Stimulated activated CD4-positive, alpha-beta T cell treated with anti-CD3 and anti-CD28 coated beads, Interleukin-1b, Interleukin-23, amount 100 ng/mL, for 48 hours (primary cell): ENCODE results near the gene SCO1.
"Not testable (repeated sequence)": the region's sequence is repeated elsewhere in the genome, so short reads cannot be mapped to it uniquely, and the experiment has no call there.

Source experiments
- DNase-seq: peaks from one replicate; pipeline ENCODE4 v3.0.0-alpha.2; 2020

The SCO1 gene

DNA sequence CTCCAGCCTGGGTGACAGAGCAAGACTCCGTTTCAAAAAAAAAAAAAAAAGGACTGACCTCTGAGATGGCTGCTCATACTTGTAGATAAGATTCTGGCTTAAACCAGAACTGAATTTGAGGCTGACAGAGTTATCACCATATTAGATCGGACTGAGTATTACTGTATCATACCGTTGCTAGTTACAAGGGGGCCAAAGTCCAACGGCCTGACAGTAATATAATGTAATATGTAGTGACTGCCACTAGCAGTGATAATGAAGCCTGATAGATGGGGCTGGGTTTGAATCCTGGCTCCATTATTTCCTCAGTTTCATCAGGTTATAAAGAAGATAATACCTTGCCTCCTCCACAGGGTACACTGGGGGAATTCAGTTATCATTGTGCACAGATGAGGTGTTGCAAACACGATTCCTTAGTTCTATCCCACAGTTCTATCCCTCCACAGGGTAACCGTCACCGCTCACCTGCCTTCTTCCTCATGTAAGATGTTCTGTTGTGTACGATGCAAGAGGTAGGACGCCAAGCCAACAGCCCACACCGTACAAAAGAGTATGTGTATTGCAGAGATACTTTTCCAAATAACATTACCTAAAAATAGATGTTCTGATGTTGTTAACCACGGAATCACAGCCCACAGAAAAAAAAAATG lies 27.3 kb upstream of the SCO1 start:
- DNase-seq, result no peak

DNA sequence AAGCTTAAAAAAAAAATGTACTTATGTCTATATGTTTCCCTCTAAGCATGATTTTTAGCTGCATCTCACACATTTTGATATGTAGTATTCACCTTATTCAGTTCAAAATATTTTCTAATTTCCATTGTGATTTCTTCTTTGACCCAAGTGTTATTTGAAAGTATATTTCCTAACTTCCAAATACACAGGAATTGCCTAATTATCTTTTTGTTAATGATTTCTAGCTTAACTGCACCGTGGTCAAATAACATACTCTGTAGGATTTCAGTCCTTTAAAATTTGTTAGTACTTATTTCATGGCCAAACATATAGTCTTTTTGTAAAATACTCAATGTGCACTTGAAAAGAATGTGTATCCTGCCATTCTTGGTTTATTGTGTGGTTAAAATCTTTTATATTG lies 21.2 kb upstream of the SCO1 start:
- no peak for DNase-seq

- no peak for DNase-seq
Observed at GRCh38 chr17:10716218-10716617, 18.9 kb upstream of the SCO1 start.

DNA sequence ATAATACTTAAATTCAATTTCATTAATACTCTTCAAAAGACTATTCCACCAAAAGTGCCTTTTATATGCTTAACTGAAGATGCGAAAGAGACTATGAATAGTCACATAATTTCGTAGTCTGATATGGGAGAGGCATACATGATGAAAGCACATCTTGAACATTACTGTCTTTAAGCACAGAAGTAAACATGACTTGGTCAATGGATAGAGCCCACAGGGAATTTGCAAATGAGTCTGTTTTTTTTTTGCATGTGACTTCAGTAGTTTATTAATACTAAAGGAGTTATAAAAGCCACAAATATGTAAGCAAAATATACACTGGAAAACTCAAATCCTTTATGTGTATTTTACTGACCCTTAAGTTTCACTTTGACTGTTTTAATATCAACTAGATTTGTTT lies 16.0 kb upstream of the SCO1 start:
- no peak for DNase-seq

- DNase-seq, result no peak
Observed at GRCh38 chr17:10705727-10706126, 8.4 kb upstream of the SCO1 start.

DNA sequence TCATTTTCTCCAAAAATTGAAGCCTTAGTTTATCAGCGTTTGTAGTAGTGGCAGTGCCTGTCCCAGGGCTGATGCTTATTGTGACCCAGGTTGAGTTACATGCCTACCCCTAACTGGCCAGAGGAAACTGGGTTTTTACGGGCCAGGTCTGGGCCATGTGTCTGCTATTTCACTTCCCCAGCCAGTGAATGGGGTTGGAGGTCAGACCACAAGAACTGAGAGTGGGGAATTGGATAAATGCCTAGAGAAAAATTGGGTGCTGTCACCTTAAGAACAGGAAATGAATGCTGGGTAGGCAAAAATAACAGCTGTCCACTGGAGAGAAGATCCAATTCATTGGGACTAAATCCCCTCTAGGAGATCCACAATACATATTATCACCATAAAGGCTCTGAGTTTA lies 5.2 kb upstream of the SCO1 start:
- no peak for DNase-seq

DNA sequence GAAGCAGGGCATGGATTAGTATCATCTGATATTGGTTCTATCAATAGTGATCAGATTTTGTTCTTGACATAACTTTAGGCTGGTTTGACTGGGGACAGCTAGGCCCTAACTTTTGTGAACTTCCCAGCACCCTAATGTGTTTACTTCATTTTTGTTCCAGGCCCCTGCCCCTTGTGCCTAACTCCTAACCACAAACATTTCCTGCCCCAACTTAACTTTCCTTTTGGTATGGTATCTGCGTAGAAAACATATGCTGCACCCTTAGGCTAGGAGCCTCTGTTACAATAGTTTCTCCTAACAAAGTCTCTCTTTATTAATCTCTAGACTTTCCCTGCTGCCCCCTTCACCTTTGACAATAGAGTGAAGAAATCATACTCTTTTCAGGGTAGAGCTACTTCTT lies 2.5 kb upstream of the SCO1 start:
- DNase-seq, result no peak

DNA sequence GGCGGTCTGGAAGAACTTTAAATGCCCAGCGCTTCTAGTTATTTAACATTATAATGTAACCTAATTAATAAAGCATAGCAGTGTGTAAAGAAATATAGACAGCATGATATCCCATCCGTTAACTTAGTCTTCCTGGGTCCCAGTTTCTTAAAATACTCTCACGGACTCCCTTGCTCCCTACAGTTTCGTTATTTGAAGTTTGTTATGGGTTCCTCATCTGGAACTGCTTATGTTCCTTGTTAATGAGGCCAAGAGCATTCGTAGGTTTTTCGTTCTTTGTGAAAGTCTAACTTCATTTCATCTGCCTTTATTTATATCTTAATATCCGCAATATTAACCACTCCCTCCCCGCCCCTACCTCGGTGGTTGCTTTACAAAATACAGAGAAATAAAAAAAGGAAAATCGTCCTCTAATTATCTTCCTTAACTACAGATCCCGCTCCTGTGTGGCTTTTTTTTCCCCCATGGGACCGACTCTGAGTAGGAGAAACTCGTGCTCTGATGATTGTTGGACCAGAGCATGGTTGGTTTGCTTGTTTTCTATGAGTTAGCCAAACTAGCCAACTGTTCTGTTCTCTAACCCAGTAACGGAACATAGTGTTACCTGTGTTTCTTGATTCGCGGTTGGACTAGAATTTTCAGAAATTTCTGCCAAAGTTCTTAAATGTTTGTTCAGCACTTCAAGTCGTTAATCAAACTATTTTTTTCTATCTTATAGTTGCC lies 924 bp upstream of the SCO1 start:
- DNase-seq, result no peak

DNA sequence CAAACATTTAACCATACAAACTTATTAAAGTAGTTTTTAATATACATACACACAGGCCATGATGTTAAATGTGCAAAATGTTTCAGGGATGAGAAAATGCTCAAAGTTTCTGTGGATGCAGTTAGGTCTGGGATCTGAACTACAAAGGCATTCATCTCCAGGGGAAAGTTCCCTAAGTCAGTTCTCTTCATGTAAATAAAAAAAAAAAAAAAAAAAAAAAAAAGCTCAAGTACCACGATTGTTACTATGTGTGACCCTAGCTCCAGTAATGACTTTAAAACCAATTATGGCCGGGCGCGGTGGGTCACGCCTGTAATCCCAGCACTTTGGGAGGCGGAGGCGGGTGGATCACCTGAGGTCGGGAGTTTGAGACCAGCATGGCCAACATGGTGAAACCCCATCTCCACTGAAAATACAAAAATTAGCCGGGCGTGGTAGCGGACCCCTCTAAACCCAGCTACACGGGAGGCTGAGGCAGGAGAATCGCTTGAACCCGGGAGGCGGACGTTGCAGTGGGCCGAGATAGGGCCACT lies 1.4 kb downstream of the SCO1 start:
- not testable (repeated sequence) for DNase-seq

DNA sequence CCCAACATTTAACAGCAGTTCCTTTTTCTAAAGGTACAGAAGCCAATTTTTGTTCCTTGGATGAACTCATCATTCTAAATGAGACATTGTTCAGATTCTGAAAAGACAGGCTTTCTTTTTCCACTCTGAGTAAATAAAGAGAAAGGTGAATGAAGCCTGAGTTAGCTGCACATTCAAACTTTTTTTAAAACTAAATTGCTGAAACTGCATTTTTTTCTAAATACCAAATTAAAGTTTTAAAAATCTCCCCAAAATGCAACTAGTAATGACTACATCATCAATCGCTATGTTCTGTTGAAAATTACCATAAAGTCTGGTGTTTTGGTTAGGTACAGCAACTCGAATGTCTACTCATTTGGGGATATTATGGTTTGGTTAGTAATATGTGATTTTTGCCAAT lies 9.8 kb downstream of the SCO1 start:
- DNase-seq, result no peak

GRCh38 chr17:10683853-10684252 lies 13.5 kb downstream of the SCO1 start:
- DNase-seq, result no peak

DNA sequence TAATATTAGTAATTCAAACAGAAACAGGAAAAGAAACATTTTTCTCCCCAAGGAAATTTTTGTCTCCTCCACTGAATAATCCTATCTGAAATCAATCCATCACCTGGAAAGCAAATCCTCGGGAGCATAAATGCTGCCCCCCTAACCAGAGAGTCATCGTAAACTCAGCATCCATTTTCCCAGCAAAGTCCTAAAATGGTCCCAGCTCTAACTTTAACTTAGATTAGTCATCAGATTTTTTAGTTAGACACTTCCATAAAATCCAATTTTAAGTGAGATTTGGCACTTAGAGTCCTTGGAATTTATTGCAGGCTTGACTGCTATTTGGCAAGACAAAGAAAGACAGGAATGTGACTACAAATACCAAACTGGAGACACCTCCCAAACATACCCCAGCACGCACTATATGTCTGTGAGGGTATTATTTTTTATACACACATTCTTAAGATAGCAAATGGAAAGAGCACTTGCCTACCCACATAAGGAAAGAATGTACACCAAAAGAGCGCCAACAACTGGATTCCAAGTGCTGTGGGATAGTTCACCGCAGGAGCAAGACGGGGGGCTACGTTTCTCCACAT lies 15.4 kb downstream of the SCO1 start:
- no peak for DNase-seq

- no peak for DNase-seq
Observed at GRCh38 chr17:10674704-10675103, 22.6 kb downstream of the SCO1 start.

- DNase-seq, result no peak
Observed at GRCh38 chr17:10673312-10673711, 24.0 kb downstream of the SCO1 start.

DNA sequence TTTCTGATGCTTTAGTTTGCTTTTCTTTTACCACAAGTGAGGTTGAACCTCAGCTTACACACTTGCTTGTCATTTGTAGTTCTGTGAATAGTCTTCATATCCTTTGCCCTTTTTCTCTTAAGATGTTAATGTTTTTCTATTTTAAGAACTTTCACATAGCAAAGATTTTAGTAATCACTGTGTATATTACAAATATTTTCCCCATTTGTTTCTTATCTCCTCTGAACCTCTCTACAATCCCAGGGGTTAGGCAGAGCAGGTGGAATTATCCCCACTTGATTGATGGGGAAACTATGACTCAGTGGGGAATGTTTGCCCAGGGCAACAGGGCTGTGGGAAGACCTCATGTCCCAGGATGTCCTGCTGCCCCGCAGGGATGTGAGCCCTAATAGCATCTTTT lies 28.6 kb downstream of the SCO1 start:
- DNase-seq, result no peak

- DNase-seq, result no peak
Observed at GRCh38 chr17:10666906-10667305, 30.4 kb downstream of the SCO1 start.

GRCh38 chr17:10664571-10664970 lies 32.8 kb downstream of the SCO1 start:
- no peak for DNase-seq

- DNase-seq, result no peak
Observed at GRCh38 chr17:10663231-10663630, 34.1 kb downstream of the SCO1 start.

GRCh38 chr17:10661437-10661836 lies 35.9 kb downstream of the SCO1 start:
- no peak for DNase-seq

DNA sequence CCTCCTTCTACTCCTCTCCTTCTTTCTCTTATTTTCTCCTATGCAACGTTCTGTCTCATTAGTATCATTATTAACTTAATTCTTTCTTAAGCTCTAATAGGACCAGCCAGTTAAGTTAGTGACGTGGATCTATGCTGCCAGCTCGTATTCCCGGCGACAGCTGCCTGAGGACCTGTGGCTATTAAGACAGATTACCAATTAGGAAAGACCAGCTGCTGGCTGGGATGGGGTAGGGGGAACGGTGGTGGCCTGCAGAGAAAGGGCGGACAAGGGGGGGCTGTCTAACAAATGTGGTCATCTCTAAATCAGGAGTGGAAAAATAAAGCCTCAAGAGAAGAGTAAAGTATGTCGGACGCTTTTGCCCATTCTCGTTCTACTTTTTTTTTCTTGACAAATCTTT lies 39.5 kb downstream of the SCO1 start:
- no peak for DNase-seq

- no peak for DNase-seq
Observed at GRCh38 chr17:10657148-10657547, 40.2 kb downstream of the SCO1 start, which contains the start of gene MYH3. Gene MYH3 (minus strand): TSS chr17:10657309. CDS start chr17:10655064, 2,245 bp downstream.

DNA sequence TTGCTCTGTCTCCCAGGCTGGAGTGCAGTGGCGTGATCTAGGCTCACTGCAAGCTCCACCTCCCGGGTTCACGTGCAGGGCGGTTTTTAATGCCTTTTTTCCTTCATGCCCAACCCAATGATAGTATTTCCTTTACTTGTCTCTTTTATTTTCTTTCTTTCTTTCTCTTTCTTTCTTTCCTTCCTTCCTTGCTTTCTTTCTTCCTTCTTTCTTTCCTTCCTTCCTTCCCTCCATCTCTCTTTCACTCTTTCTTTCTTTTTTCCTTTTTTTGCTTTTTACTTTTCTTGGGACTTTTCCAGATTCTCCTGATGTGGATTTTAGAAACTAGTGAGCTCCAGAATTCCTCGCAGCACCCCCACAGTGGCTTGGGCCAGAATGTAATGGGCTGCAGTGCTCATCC lies 43.3 kb downstream of the SCO1 start:
- no peak for DNase-seq

GRCh38 chr17:10652984-10653659 lies 44.2 kb downstream of the SCO1 start:
- peak; percentile 16 for DNase-seq

DNA sequence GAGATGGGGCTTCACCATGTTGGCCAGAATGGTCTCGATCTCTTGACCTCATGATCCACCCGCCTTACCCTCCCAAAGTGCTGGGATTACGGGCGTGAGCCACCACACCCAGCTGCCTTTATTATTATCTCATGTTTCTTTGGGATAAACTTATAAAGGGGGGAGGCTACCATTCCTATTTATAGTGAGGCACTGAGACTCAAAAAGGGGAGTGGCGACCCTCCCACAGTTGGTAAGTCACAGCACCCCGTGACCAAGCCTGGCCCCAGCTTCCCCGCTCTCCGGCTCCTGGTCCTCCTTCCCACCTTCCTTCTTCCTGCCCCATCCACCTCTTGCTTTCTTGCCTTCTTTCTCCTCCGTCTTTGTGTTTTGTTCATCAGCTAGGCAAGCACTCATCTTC lies 45.4 kb downstream of the SCO1 start:
- no peak for DNase-seq
